ENCODE data around the gene CLDN2.

DNA sequence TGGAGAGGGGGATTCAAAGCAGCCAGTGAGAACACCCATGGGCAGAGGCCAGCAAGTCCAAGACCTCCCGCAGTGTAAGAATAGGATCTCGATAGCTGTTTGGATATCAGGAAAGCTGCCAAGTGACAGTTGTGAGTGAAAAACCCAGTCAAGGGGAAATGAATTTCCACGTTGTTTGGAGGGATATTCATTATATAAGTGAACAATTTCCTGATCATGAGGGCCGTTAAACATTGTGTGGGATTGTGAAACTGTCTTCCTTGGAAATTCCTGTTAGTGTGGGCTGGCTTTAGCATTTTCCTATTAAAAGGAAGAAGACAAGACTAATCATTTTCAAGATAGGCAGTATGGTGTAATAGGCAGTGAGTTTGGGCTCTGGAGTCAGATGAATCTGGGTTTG lies 15.0 kb downstream of the CLDN2 start:
- no peak for TF ChIP-seq EZH2 (IDR thresholded peaks at IDR 0.05)
- no peak for TF ChIP-seq FOXP2 (optimal IDR thresholded peaks at IDR 0.05; ENCODE audit: control extremely low read depth, extremely low read length, insufficient read depth)
